GM18520 (cell line): Measurements from ENCODE around the gene CACNA1D.

Experiments
- ATAC-seq: cut with Tn5 transposase; IDR thresholded peaks from one replicate; pipeline ENCODE4 v1.9.1; 2021; ENCODE audit not compliant: unreplicated experiment

Gene CACNA1D

DNA sequence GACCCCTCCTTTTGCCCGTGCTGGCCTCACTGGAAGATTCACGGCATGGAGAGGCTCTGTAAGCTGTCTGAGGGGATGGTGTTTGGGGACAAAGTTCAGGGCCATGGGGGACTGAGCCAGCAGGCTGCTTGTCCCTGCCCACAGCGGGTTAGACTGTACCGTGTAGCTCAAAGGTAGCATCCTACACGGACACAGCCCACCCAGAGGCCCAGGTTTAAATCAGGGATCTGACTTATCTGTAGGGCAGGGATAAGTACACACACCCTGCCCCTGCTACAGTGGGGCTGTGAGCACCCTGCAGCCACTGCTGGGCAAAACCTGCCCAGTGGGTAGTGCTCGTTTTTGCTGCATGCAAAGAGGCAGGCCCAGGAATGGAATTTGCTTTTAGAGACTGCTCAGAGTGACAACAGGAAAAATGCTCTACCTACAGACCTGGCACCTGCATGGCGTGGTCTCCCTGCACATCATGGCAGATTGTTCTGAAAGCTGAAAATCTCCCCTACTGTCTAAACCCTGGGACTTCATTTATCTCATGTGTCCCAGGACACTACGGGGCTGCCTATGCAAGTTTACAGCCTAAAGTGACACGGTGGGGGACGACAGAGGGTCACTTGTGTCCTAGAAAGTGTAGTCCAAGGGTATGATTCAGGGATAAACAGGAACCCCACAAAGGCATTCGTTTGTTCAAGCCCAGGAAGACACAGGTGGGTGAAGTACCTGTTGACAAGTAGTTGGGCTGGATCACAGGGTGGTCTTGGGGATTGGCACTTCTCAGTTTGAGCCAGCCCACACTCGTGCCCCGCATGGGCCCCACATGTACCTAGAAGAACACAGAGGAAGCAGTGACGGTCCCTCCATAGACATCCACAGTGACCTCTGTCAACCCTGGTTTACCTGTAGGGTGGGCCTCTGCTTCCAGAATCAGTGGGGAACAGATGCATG, 324.1 kb downstream of the CACNA1D start:
- no peak for ATAC-seq

DNA sequence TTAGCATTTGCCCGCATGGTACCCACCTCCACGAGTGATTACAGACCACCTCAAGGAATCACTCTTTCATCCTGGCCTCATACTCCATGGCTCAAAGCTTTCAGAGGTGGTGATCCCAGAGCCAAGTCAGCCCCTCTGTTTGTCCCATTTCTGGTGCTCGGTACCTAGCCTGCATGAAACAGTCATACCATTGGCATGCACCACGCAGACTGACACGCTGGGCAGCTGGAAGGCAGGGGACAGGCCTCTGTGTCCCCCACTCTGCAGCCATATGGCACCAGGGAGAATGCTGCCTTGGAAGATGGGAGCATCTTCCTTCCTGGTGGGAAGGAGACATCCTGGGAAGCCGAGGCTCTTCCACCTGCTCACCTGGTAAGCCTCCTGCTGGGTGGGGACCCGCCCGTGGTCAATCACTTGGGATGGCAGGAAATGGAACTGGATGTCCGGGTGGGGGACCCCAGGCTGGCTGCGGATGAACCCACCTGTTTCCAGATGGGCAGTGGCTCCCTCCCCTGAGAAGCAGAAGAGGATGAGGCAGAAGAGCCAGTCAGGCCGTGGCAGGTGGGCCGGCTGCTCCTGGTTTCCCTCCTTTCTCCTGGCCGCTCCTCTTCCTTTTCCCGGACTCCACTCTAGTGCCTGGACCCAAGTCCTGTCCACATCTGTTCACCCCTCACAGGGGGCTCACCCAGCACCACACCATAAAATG, 324.9 kb downstream of the CACNA1D start:
- no peak for ATAC-seq

- no peak for ATAC-seq
Observed at GRCh38 chr3:53820084-53820483, 325.7 kb downstream of the CACNA1D start.

DNA sequence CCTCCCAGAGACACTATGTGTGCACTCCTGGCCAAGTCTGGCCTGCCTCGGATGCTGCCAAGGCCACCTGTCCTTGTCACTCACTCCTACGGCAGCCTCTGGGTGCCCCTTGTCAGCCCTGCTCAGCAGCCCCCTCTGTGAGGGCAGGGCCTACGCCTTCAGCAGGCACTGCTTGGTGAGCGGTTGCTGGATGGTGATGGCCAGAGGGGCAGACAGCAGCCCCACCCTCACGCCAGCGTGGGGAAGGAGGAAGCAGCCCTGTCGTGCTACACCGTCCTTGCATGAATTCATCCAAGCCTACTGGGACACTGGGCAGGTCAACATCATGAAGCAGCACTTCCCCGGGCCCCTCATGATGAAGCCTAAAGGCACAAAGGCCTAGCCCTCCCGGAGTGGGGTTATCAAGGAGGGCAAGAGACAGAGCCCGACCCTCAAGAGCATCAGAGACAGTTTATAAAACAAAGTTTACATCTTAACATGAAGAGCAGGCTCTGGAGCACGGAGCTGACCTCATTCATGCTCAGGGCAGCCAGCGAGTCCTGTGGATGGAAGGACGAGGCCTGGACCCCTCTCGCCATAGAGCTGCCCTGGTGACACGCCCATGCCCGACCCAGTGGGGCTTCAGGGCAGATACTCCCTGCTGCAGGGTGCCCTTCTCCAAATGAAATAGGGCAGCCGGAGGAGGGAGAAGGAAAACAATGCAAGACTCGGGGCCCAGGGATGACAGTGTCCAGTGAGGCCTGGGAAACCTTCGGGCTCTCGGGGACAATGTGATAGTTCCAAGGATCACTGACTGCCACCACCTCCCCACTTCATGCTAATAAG, 326.6 kb downstream of the CACNA1D start:
- no peak for ATAC-seq

DNA sequence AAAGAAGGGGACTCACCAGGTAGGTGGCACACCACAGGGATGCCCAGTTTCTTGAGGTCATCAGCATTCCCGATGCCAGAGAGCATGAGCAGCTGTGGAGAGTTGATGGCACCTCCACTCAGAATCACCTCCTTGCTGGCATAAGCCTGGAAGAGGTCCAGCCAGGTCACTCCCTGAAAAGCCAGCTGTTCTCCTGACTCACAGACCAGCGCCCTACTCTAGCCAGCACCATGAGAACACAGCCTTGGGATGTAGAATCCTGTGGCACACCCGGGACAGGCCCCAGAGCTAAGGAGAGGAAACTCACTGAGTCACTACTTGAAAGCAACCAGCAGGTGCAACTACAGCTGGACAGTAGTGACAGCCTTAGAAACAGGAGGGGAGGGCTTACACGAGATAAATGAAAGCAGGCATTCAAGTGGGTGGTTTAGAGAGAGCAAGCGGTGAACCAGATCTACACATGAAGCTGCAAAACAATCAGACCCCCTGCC, 327.3 kb downstream of the CACNA1D start:
- ATAC-seq = no peak

- ATAC-seq = no peak
Observed at GRCh38 chr3:53822331-53822741, 327.9 kb downstream of the CACNA1D start.

- ATAC-seq = no peak
Observed at GRCh38 chr3:53823026-53823955, 328.9 kb downstream of the CACNA1D start.

GRCh38 chr3:53823956-53824657, 329.7 kb downstream of the CACNA1D start:
- ATAC-seq = no peak

- no peak for ATAC-seq
Observed at GRCh38 chr3:53824795-53825194, 330.4 kb downstream of the CACNA1D start.

GRCh38 chr3:53826048-53826447, 331.6 kb downstream of the CACNA1D start:
- no peak for ATAC-seq

DNA sequence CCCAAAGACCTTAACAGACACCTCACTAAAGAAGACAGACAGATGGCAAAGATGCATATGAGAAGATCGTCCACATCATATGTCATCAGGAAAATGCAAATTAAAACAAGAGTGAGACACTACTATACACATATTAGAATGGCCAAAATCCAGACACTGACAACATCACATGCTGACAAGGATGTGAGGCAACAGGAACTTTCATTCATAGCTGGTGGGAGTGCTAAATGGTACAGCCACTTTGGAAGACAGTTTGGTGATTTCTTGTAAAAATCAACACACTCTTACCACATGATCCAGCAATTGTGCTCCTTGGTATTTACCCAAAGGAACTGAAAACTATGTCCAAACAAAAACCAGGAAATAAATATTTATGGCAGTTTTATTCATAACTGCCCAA, 334.2 kb downstream of the CACNA1D start:
- ATAC-seq = no peak

DNA sequence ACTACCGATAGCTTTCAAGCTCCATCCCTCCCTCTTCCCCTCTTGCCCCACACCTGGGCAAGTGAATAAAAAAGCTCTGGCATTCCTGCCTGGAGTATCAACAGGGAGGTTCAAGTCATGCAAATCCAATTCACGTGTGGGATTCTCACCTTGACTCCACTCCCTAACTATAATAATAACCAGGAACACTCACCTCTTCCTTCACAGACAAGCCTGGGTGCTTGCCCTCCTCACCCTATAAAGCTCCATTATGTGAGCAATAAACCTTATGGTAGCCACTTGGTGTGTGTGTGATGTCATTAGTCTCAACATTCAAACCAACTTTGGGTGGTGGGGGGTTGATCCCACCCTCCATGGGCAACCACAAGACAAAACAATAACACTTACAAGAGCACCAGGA, 335.2 kb downstream of the CACNA1D start:
- ATAC-seq = no peak

- no peak for ATAC-seq
Observed at GRCh38 chr3:53830944-53831343, 336.5 kb downstream of the CACNA1D start.

DNA sequence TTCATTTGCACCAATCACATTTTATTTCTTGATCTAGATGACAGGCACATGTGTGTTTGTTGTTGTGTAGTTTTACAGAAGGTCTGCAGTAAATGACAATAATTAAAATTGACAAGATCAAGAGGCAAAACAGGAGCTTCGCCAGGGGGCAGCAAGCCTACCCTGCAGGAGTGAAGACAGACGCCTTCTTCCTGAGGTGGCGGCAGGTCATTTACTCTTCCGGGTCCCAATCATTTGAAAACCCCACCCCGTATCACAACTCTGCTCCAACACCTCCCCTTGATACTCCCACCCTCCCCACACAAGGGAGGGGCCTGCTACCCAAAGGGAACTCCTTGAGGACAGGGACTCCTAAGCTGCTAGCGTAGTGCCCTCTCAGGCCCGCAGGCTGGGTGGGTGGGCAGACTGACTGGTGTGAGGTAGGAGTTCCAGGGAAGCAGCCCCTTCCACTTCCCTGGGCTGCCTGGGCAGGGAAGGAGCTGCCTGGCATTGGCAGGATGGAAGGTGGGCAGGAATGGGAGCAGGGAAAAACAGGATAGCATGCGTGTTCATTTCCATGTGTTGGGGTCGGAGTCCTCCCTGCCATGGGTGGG, 338.7 kb downstream of the CACNA1D start:
- no peak for ATAC-seq

GRCh38 chr3:53833700-53834099, 339.3 kb downstream of the CACNA1D start:
- no peak for ATAC-seq

GRCh38 chr3:53834429-53835095, 340.2 kb downstream of the CACNA1D start:
- no peak for ATAC-seq

GRCh38 chr3:53835257-53835656, 340.8 kb downstream of the CACNA1D start:
- no peak for ATAC-seq

- no peak for ATAC-seq
Observed at GRCh38 chr3:53836084-53836872, 341.9 kb downstream of the CACNA1D start.
